Thyroid gland (tissue), 4 donors: ENCODE data around the gene GUCY1B1.

ENCODE experiments used
- CTCF ChIP-seq, 6 experiments: fragments of 200-600 bp in 3 of 6; fragments of 450-650 bp in 3 of 6; sonication (generic) in 3 of 6; IDR thresholded peaks; one replicate each; pipeline ENCODE4 v1.5.1; 2016 to 2019; ENCODE audit warnings: antibody characterized with exemption in 6 of 6, mild to moderate bottlenecking in 2 of 6, inconsistent platforms in 1 of 6, moderate library complexity in 1 of 6
- POLR2A ChIP-seq, 2 donors: fragments of 450-650 bp; IDR thresholded peaks; one replicate each; pipeline ENCODE4 v1.6.1; 2017; ENCODE audit warnings: antibody characterized with exemption in 2 of 2, mild to moderate bottlenecking in 2 of 2, moderate library complexity in 1 of 2

GRCh38 chr4:155735496-155735895, 23.3 kb upstream of the GUCY1B1 start:
- no peak for TF ChIP-seq POLR2A (IDR thresholded peaks at IDR 0.05)
- no peak for TF ChIP-seq CTCF (IDR thresholded peaks at IDR 0.05)
